HEK293 (cell line): ENCODE data around the gene ERVK3-1.

Source experiments
- CTCF ChIA-PET: fragments of 350-600 bp; formaldehyde crosslinking; extraction: SDS; loops from one replicate; lab custom pipeline; 2021; ENCODE audit warnings: antibody characterized with exemption; lab: Yijun Ruan, JAX
- POLR2A ChIA-PET: fragments of 300-600 bp; formaldehyde crosslinking; extraction: SDS; loops from one replicate; lab custom pipeline; 2020; ENCODE audit warnings: antibody characterized with exemption, inconsistent platforms; lab: Yijun Ruan, JAX
- H3K27ac ChIP-seq: fragments of 200-500 bp; sonication (Bioruptor generic); 2 replicates; pipeline ENCODE4 v1.5.1; 2014; ENCODE audit warnings: low read depth, low read length, control low read depth, inconsistent platforms; ENCODE audit errors: extremely low read depth
- H3K36me3 ChIP-seq, 2 experiments: fragments of 200-500 bp in 1 of 2; sonication (Bioruptor generic) in 1 of 2; 1 replicate in 1 of 2; 2 replicates in 1 of 2; pipeline ENCODE4 v1.5.1; 2014 to 2017; ENCODE audit warnings: inconsistent platforms in 2 of 2, low read length in 2 of 2; ENCODE audit not compliant: control insufficient read depth in 2 of 2, insufficient read depth in 1 of 2
- H3K4me1 ChIP-seq: fragments of 200-500 bp; sonication (Bioruptor generic); 2 replicates; pipeline ENCODE4 v1.5.1; 2014; ENCODE audit warnings: mild to moderate bottlenecking, low read length, inconsistent platforms; ENCODE audit not compliant: control insufficient read depth, insufficient read depth
- H3K4me3 ChIP-seq: 2 replicates; pipeline ENCODE4 v1.5.1; 2011; ENCODE audit warnings: low read depth, mild to moderate bottlenecking, control low read depth, low read length, moderate library complexity
- H3K9me3 ChIP-seq: fragments of 200-500 bp; sonication (Bioruptor generic); 2 replicates; pipeline ENCODE4 v1.5.1; 2014; ENCODE audit warnings: low read depth, low read length, inconsistent platforms; ENCODE audit not compliant: control insufficient read depth, insufficient read depth
- GLIS1 ChIP-seq: fragments of 450-650 bp; formaldehyde crosslinking; IDR thresholded peaks from 2 replicates; pipeline ENCODE4 v1.5.1; 2016; ENCODE audit warnings: missing biosample characterization, missing genetic modification characterization
- GLIS2 ChIP-seq: fragments of 450-650 bp; formaldehyde crosslinking; IDR thresholded peaks from 2 replicates; pipeline ENCODE4 v1.5.1; 2016; ENCODE audit warnings: missing biosample characterization, missing genetic modification characterization
- SCRT2 ChIP-seq: fragments of 450-650 bp; formaldehyde crosslinking; IDR thresholded peaks from 2 replicates; pipeline ENCODE4 v1.5.1; 2016; ENCODE audit warnings: missing biosample characterization, missing genetic modification characterization
- SP2 ChIP-seq: fragments of 450-650 bp; formaldehyde crosslinking; IDR thresholded peaks from 2 replicates; pipeline ENCODE4 v1.5.1; 2016; ENCODE audit warnings: missing biosample characterization, missing genetic modification characterization
- SP7 ChIP-seq: fragments of 450-650 bp; formaldehyde crosslinking; IDR thresholded peaks from 2 replicates; pipeline ENCODE4 v1.5.1; 2016; ENCODE audit warnings: missing biosample characterization, missing genetic modification characterization
- ZBTB20 ChIP-seq: fragments of 450-650 bp; formaldehyde crosslinking; IDR thresholded peaks from 2 replicates; pipeline ENCODE4 v1.5.1; 2016; ENCODE audit warnings: missing biosample characterization, missing genetic modification characterization
- ZBTB8A ChIP-seq: fragments of 450-650 bp; formaldehyde crosslinking; IDR thresholded peaks from 2 replicates; pipeline ENCODE4 v1.5.1; 2016; ENCODE audit warnings: missing biosample characterization, missing genetic modification characterization
- ZEB2 ChIP-seq: fragments of 450-650 bp; formaldehyde crosslinking; IDR thresholded peaks from 2 replicates; pipeline ENCODE4 v1.5.1; 2016; ENCODE audit warnings: missing biosample characterization, missing genetic modification characterization
- ZFP3 ChIP-seq: fragments of 450-650 bp; formaldehyde crosslinking; IDR thresholded peaks from 2 replicates; pipeline ENCODE4 v1.5.1; 2016; ENCODE audit warnings: low read depth, missing biosample characterization, missing genetic modification characterization
- ZIC2 ChIP-seq: fragments of 450-650 bp; formaldehyde crosslinking; IDR thresholded peaks from 2 replicates; pipeline ENCODE4 v1.5.1; 2016; ENCODE audit warnings: missing biosample characterization, missing genetic modification characterization
- ZNF221 ChIP-seq: fragments of 450-650 bp; formaldehyde crosslinking; IDR thresholded peaks from 2 replicates; pipeline ENCODE4 v1.5.1; 2017; ENCODE audit warnings: missing biosample characterization, missing genetic modification characterization, borderline replicate concordance
- ZNF366 ChIP-seq: fragments of 450-650 bp; formaldehyde crosslinking; conservative IDR thresholded peaks from 2 replicates; pipeline ENCODE4 v1.5.1; 2016; ENCODE audit warnings: missing biosample characterization, missing genetic modification characterization
- ZNF423 ChIP-seq: fragments of 450-650 bp; formaldehyde crosslinking; IDR thresholded peaks from 2 replicates; pipeline ENCODE4 v1.5.1; 2016; ENCODE audit warnings: missing biosample characterization, missing genetic modification characterization
- ZNF596 ChIP-seq: fragments of 450-650 bp; IDR thresholded peaks from 2 replicates; pipeline ENCODE4 v1.5.0; 2018; ENCODE audit warnings: missing biosample characterization, mild to moderate bottlenecking, missing genetic modification characterization, moderate library complexity
- ZNF621 ChIP-seq: fragments of 450-650 bp; formaldehyde crosslinking; IDR thresholded peaks from 2 replicates; pipeline ENCODE4 v1.5.1; 2017; ENCODE audit warnings: missing biosample characterization, missing genetic modification characterization
- ZNF658 ChIP-seq: fragments of 450-650 bp; formaldehyde crosslinking; IDR thresholded peaks from 2 replicates; pipeline ENCODE4; 2016; ENCODE audit warnings: missing biosample characterization, missing genetic modification characterization
- ZNF677 ChIP-seq: fragments of 450-650 bp; IDR thresholded peaks from 2 replicates; pipeline ENCODE4 v1.5.0; 2018; ENCODE audit warnings: missing biosample characterization, mild to moderate bottlenecking, missing genetic modification characterization, moderate library complexity
- ZNF843 ChIP-seq: fragments of 450-650 bp; formaldehyde crosslinking; IDR thresholded peaks from 2 replicates; pipeline ENCODE4 v1.5.1; 2016; ENCODE audit warnings: missing biosample characterization, missing genetic modification characterization
- TF ChIP-seq, protein P1 (sequence below): fragments of 450-650 bp; formaldehyde crosslinking; IDR thresholded peaks from 2 replicates; pipeline ENCODE4 v1.5.1; 2016; ENCODE audit warnings: missing biosample characterization, missing genetic modification characterization
- TF ChIP-seq, protein P2 (sequence below): fragments of 450-650 bp; formaldehyde crosslinking; IDR thresholded peaks from 2 replicates; pipeline ENCODE4 v1.5.1; 2017; ENCODE audit warnings: missing biosample characterization, mild to moderate bottlenecking, missing genetic modification characterization, moderate library complexity
- TF ChIP-seq, protein P3 (sequence below): sonication (generic); formaldehyde crosslinking; IDR thresholded peaks from 2 replicates; pipeline ENCODE4 v1.8.1; 2022; ENCODE audit warnings: mild to moderate bottlenecking, moderate library complexity, missing genetic modification reagents
- TF ChIP-seq, protein P4 (sequence below): fragments of 450-650 bp; formaldehyde crosslinking; IDR thresholded peaks from 2 replicates; pipeline ENCODE4 v1.5.1; 2016; ENCODE audit warnings: missing biosample characterization, missing genetic modification characterization
- TF ChIP-seq, protein P5 (sequence below): fragments of 450-650 bp; formaldehyde crosslinking; IDR thresholded peaks from 2 replicates; pipeline ENCODE4 v1.5.1; 2016; ENCODE audit warnings: missing biosample characterization, missing genetic modification characterization
- TF ChIP-seq, protein P6 (sequence below): fragments of 450-650 bp; formaldehyde crosslinking; IDR thresholded peaks from 2 replicates; pipeline ENCODE4 v1.5.1; 2016; ENCODE audit warnings: missing biosample characterization, missing genetic modification characterization

Gene ERVK3-1

DNA sequence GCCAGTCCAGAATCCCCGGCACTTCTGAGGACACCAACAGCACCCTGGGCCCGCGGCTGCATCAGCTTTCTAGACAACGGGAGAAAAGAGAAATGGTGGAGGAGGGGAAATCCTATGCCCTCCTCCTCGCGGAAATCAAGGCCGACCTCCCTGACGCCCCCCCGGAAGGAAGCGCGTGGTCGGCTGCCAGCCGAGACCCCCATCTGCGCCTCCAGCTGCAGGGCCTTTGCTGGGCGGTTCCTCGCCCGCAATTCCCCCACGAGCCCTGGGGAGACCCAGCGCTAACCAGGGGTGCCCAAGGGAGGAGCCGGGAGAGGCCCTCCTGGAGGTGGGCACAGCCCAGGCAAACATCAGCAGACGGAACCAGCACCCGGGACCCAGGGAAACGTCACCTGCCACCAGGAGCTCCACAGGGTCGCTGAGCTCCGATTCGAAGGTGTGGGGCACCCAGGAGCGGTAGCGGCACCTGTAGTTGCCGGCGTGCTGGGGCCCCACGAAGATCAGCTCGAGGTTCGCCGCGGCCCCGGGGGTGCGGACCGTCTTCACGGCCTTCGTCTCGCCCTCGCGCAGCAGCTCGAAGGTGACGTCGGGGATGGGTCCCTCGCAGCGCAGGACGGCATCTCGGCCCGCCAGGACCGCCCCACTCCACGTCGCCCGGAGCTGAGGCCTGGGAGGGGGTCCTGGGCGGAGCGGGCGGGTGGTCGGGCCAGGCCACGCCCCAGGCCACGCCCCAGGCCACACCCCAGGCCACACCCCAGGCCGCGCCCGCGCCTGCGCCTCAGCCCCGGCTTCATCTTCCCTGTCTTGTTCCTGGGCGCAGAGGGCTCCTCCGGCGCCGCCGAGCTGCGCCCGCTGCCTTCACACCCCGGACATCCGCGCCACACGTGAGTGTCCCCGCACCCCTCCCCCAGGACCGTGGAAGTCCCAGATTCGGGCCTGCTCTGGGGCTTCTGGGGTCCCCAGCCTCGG, 42.1 kb downstream of the ERVK3-1 start:
- ChIA-PET POLR2A (interaction anchor here (0.6 to 3.0 kb wide), 12 partner anchors 15 to 1063 kb away, joined by 3 to 29 read pairs (median 4); partner anchors contain the start of genes ZBTB45, ZNF497, ZNF584 and ZNF8), CTCF (interaction anchor here (0.7 to 1.6 kb wide), 3 partner anchors 13 to 19 kb away, joined by 3 to 9 read pairs (median 3); partner anchors contain the start of gene ZNF497)
- Histone ChIP-seq H3K4me3 (peak overlapping the region; percentile 79), H3K9me3 (no peaks in the 10 kb centered on the region), H3K4me1 (no peaks in the 10 kb centered on the region), H3K27ac (peak overlapping the region; percentile 34; the same call in 1 of the 2 replicates), H3K36me3 (no peaks in the 10 kb centered on the region; a peak in 1 of 3 replicates)
- TF ChIP-seq, protein P1, sequence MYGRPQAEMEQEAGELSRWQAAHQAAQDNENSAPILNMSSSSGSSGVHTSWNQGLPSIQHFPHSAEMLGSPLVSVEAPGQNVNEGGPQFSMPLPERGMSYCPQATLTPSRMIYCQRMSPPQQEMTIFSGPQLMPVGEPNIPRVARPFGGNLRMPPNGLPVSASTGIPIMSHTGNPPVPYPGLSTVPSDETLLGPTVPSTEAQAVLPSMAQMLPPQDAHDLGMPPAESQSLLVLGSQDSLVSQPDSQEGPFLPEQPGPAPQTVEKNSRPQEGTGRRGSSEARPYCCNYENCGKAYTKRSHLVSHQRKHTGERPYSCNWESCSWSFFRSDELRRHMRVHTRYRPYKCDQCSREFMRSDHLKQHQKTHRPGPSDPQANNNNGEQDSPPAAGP (tag by site-specific recombination): peak; percentile 63
- TF ChIP-seq ZNF423: peak; percentile 66
- TF ChIP-seq ZNF658 (tag by site-specific recombination): no peak
- TF ChIP-seq ZNF596 (tag by site-specific recombination): 0 out of 2 replicates have a peak, but pooled peaks have one; percentile 8
- TF ChIP-seq SP2 (tag by site-specific recombination): peak; percentile 30; the same call in 1 of the 2 replicates
- TF ChIP-seq, protein P2, sequence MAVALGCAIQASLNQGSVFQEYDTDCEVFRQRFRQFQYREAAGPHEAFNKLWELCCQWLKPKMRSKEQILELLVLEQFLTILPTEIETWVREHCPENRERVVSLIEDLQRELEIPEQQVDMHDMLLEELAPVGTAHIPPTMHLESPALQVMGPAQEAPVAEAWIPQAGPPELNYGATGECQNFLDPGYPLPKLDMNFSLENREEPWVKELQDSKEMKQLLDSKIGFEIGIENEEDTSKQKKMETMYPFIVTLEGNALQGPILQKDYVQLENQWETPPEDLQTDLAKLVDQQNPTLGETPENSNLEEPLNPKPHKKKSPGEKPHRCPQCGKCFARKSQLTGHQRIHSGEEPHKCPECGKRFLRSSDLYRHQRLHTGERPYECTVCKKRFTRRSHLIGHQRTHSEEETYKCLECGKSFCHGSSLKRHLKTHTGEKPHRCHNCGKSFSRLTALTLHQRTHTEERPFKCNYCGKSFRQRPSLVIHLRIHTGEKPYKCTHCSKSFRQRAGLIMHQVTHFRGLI: 0 out of 2 replicates have a peak, but pooled peaks have one; percentile 14
- TF ChIP-seq ZNF677: peak; percentile 69; the same call in 1 of the 2 replicates
- TF ChIP-seq, protein P3, sequence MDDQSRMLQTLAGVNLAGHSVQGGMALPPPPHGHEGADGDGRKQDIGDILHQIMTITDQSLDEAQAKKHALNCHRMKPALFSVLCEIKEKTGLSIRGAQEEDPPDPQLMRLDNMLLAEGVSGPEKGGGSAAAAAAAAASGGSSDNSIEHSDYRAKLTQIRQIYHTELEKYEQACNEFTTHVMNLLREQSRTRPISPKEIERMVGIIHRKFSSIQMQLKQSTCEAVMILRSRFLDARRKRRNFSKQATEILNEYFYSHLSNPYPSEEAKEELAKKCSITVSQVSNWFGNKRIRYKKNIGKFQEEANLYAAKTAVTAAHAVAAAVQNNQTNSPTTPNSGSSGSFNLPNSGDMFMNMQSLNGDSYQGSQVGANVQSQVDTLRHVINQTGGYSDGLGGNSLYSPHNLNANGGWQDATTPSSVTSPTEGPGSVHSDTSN: peak; percentile 82; the same call in 1 of the 2 replicates
- TF ChIP-seq, protein P4, sequence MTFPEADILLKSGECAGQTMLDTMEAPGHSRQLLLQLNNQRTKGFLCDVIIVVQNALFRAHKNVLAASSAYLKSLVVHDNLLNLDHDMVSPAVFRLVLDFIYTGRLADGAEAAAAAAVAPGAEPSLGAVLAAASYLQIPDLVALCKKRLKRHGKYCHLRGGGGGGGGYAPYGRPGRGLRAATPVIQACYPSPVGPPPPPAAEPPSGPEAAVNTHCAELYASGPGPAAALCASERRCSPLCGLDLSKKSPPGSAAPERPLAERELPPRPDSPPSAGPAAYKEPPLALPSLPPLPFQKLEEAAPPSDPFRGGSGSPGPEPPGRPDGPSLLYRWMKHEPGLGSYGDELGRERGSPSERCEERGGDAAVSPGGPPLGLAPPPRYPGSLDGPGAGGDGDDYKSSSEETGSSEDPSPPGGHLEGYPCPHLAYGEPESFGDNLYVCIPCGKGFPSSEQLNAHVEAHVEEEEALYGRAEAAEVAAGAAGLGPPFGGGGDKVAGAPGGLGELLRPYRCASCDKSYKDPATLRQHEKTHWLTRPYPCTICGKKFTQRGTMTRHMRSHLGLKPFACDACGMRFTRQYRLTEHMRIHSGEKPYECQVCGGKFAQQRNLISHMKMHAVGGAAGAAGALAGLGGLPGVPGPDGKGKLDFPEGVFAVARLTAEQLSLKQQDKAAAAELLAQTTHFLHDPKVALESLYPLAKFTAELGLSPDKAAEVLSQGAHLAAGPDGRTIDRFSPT (tag by site-specific recombination): peak; percentile 37; the same call in 1 of the 2 replicates
- TF ChIP-seq GLIS1 (tag by site-specific recombination): peak; percentile 56
- peak; percentile 65 for TF ChIP-seq ZIC2 (tag by site-specific recombination)
- no peak for TF ChIP-seq ZFP3
- TF ChIP-seq, protein P5, sequence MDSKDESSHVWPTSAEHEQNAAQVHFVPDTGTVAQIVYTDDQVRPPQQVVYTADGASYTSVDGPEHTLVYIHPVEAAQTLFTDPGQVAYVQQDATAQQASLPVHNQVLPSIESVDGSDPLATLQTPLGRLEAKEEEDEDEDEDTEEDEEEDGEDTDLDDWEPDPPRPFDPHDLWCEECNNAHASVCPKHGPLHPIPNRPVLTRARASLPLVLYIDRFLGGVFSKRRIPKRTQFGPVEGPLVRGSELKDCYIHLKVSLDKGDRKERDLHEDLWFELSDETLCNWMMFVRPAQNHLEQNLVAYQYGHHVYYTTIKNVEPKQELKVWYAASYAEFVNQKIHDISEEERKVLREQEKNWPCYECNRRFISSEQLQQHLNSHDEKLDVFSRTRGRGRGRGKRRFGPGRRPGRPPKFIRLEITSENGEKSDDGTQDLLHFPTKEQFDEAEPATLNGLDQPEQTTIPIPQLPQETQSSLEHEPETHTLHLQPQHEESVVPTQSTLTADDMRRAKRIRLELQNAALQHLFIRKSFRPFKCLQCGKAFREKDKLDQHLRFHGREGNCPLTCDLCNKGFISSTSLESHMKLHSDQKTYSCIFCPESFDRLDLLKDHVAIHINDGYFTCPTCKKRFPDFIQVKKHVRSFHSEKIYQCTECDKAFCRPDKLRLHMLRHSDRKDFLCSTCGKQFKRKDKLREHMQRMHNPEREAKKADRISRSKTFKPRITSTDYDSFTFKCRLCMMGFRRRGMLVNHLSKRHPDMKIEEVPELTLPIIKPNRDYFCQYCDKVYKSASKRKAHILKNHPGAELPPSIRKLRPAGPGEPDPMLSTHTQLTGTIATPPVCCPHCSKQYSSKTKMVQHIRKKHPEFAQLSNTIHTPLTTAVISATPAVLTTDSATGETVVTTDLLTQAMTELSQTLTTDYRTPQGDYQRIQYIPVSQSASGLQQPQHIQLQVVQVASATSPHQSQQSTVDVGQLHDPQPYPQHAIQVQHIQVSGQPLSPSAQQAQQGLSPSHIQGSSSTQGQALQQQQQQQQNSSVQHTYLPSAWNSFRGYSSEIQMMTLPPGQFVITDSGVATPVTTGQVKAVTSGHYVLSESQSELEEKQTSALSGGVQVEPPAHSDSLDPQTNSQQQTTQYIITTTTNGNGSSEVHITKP: 0 out of 2 replicates have a peak, but pooled peaks have one; percentile 36
- TF ChIP-seq ZNF366 (tag by site-specific recombination): 0 out of 2 replicates have a peak, but pooled peaks have one; percentile 18
- TF ChIP-seq ZEB2 (tag by site-specific recombination): no peak
- TF ChIP-seq, protein P6, sequence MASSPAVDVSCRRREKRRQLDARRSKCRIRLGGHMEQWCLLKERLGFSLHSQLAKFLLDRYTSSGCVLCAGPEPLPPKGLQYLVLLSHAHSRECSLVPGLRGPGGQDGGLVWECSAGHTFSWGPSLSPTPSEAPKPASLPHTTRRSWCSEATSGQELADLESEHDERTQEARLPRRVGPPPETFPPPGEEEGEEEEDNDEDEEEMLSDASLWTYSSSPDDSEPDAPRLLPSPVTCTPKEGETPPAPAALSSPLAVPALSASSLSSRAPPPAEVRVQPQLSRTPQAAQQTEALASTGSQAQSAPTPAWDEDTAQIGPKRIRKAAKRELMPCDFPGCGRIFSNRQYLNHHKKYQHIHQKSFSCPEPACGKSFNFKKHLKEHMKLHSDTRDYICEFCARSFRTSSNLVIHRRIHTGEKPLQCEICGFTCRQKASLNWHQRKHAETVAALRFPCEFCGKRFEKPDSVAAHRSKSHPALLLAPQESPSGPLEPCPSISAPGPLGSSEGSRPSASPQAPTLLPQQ: peak; percentile 71; the same call in 1 of the 2 replicates
- peak; percentile 93 for TF ChIP-seq GLIS2 (tag by site-specific recombination)
- peak; percentile 96 for TF ChIP-seq ZBTB8A (tag by site-specific recombination)
- TF ChIP-seq SP7 (tag by site-specific recombination): 0 out of 2 replicates have a peak, but pooled peaks have one; percentile 45
- TF ChIP-seq ZBTB20 (tag by site-specific recombination): peak; percentile 84
- TF ChIP-seq ZNF621 (tag by site-specific recombination): no peak
- no peak for TF ChIP-seq ZNF221 (tag by site-specific recombination)
- peak; percentile 66; the same call in 1 of the 2 replicates for TF ChIP-seq SCRT2
- TF ChIP-seq ZNF843 (tag by site-specific recombination): peak; percentile 34; the same call in 1 of the 2 replicates
